WI38 (cell line): Measurements from ENCODE around the gene GIPC1.
A peak's percentile ranks its signal among the peaks of the same experiment; 100 is the strongest.

Source experiments
- H3K4me3 ChIP-seq: 2 replicates; pipeline ENCODE4 v1.5.1; 2011; ENCODE audit warnings: low read depth, mild to moderate bottlenecking, control low read depth, low read length
- CTCF ChIP-seq: IDR thresholded peaks from 2 replicates; pipeline ENCODE4 v1.5.1; 2012; ENCODE audit warnings: low read depth, mild to moderate bottlenecking, control low read depth, low read length

GIPC1 gene

GRCh38 chr19:14526423-14526822 lies 30.5 kb upstream of the GIPC1 start:
- H3K4me3 ChIP-seq, result no peak overlapping the region
- TF ChIP-seq CTCF, result no peak

GRCh38 chr19:14525729-14526128 lies 29.8 kb upstream of the GIPC1 start:
- TF ChIP-seq CTCF, result no peak
- no peak overlapping the region for H3K4me3 ChIP-seq

GRCh38 chr19:14520543-14520942 lies 24.6 kb upstream of the GIPC1 start:
- H3K4me3 ChIP-seq, result no peak overlapping the region
- no peak for TF ChIP-seq CTCF

- no peak for TF ChIP-seq CTCF
- no peak overlapping the region for H3K4me3 ChIP-seq
These were observed 24.0 kb upstream of the GIPC1 start for GRCh38 chr19:14519860-14520407.

- H3K4me3 ChIP-seq, result no peak overlapping the region
- no peak for TF ChIP-seq CTCF
These were observed 23.4 kb upstream of the GIPC1 start for GRCh38 chr19:14519245-14519859.

- peak within 1 kb of the TSS; percentile 92 for H3K4me3 ChIP-seq
These were observed 22.0 kb upstream of the GIPC1 start, which contains the start of gene DNAJB1 for GRCh38 chr19:14517840-14518505. DNAJB1 (minus strand) TSS chr19:14518397; CDS start chr19:14518349, 48 bp downstream.

More at GRCh38 chr19:14517840-14518505, 22.0 kb upstream of the GIPC1 start, which contains the start of gene DNAJB1:
- no peak for TF ChIP-seq CTCF
